Upper lobe of right lung (tissue), 1 donor: ENCODE measurements around the gene PALM3. TPM values are rescaled to one million over a fixed set of nuclear protein-coding genes. Genes with fewer than 3 reads are reported as not detected.

Experiments
- ATAC-seq: fragments of 200-7000 bp; cut with Tn5 transposase; one replicate; pipeline ENCODE4 v1.9.1; 2020; ENCODE audit warnings: mild to moderate bottlenecking, moderate library complexity
- DNase-seq: peaks from one replicate; pipeline ENCODE4 v3.0.0-alpha.2; 2020
- H3K27ac ChIP-seq: fragments of 200-600 bp; one replicate; pipeline ENCODE4 v1.8.0; 2022
- H3K27me3 ChIP-seq: fragments of 200-600 bp; one replicate; pipeline ENCODE4 v1.8.0; 2022; ENCODE audit warnings: mild to moderate bottlenecking
- H3K36me3 ChIP-seq: fragments of 200-600 bp; one replicate; pipeline ENCODE4 v1.8.0; 2022
- H3K4me1 ChIP-seq: fragments of 200-600 bp; one replicate; pipeline ENCODE4 v1.8.0; 2022
- H3K4me3 ChIP-seq: fragments of 200-600 bp; one replicate; pipeline ENCODE4 v1.8.0; 2022; ENCODE audit warnings: mild to moderate bottlenecking
- H3K9me3 ChIP-seq: fragments of 200-600 bp; one replicate; pipeline ENCODE4 v1.8.0; 2022
- CTCF ChIP-seq: fragments of 200-600 bp; IDR thresholded peaks from one replicate; pipeline ENCODE4 v1.8.0; 2022; ENCODE audit warnings: antibody characterized with exemption
- intact Hi-C: fragments of 100-400 bp; cut with DNase I; formaldehyde crosslinking; loops from one replicate; pipeline ENCODE4 v1.11.0; 2022
- long read RNA-seq: library from polyadenylated mRNA; unstranded; transcript quantifications from one replicate; pipeline ENCODE4 v2.0.0, GENCODE V29; 2021
- total RNA-seq: library from RNA; stranded (reverse); fragmentation: NEBNext Ultra II Directional; extraction: Animal tissue kit (Norgen Biotek cat#: 25700); gene quantifications from one replicate; pipeline ENCODE4 v1.2.1, GENCODE V29; 2021
- donor health status: DM: no; HTN: yes; CAD: no; lungs with severe emphysema.

The PALM3 gene
- total RNA-seq: 10.0 TPM
- long read RNA-seq, partial matches to known transcripts: 0 of 2 reads
- long read RNA-seq, other reads (novel, unspliced or antisense): 2 of 2 reads

- Histone ChIP-seq H3K27ac (peak within 1 kb of the TSS; percentile 24), H3K27me3 (peaks cover 16% of the 10 kb centered on the region), H3K4me3 (peak within 1 kb of the TSS; percentile 28), H3K4me1 (no peaks in the 10 kb centered on the region), H3K36me3 (no peaks in the 10 kb centered on the region), H3K9me3 (no peaks in the 10 kb centered on the region)
- peak; percentile 90 for DNase-seq
- no peak for TF ChIP-seq CTCF
- intact Hi-C loops: no loop called here
- peak; percentile 89 for ATAC-seq
These were observed at the start of gene PALM3 for GRCh38 chr19:14061751-14062557. TSS of gene PALM3 (minus strand) at chr19:14062076. CDS start at chr19:14061980, 96 bp downstream.

GRCh38 chr19:14111486-14111885 is 49.6 kb upstream of the PALM3 start:
- Histone ChIP-seq H3K27me3 (no peaks in the 10 kb centered on the region), H3K27ac (no peak overlapping the region), H3K4me3 (no peak overlapping the region), H3K9me3 (no peaks in the 10 kb centered on the region), H3K36me3 (peaks cover 3% of the 10 kb centered on the region), H3K4me1 (peaks cover 38% of the 10 kb centered on the region)
- intact Hi-C loops: no loop called here
- no peak for TF ChIP-seq CTCF
- ATAC-seq (no peak), DNase-seq (no peak)

GRCh38 chr19:14110650-14111049 is 48.8 kb upstream of the PALM3 start:
- TF ChIP-seq CTCF: no peak
- Histone ChIP-seq H3K27me3 (no peaks in the 10 kb centered on the region), H3K36me3 (peaks cover 11% of the 10 kb centered on the region), H3K9me3 (no peaks in the 10 kb centered on the region), H3K4me3 (no peak overlapping the region), H3K27ac (no peak overlapping the region), H3K4me1 (peaks cover 29% of the 10 kb centered on the region)
- DNase-seq (no peak), ATAC-seq (no peak)
- intact Hi-C loops: no loop called here

- Histone ChIP-seq H3K27ac (no peak overlapping the region), H3K4me1 (peaks cover 7% of the 10 kb centered on the region), H3K4me3 (no peak overlapping the region), H3K27me3 (no peaks in the 10 kb centered on the region), H3K9me3 (no peaks in the 10 kb centered on the region), H3K36me3 (peaks cover 31% of the 10 kb centered on the region)
- no peak for TF ChIP-seq CTCF
- ATAC-seq (no peak), DNase-seq (no peak)
- intact Hi-C loops: no loop called here
These were observed 45.9 kb upstream of the PALM3 start for GRCh38 chr19:14107581-14108461.

GRCh38 chr19:14106840-14107239 is 45.0 kb upstream of the PALM3 start:
- ATAC-seq (no peak), DNase-seq (no peak)
- Histone ChIP-seq H3K4me3 (no peak overlapping the region), H3K27ac (no peak overlapping the region), H3K27me3 (no peaks in the 10 kb centered on the region), H3K9me3 (no peaks in the 10 kb centered on the region), H3K36me3 (peaks cover 41% of the 10 kb centered on the region), H3K4me1 (no peaks in the 10 kb centered on the region)
- TF ChIP-seq CTCF: no peak
- intact Hi-C loops: no loop called here
